ENCODE measurements around the gene ARHGAP12.
A peak's percentile ranks its signal among the peaks of the same experiment; 100 is the strongest.

Gene ARHGAP12

DNA sequence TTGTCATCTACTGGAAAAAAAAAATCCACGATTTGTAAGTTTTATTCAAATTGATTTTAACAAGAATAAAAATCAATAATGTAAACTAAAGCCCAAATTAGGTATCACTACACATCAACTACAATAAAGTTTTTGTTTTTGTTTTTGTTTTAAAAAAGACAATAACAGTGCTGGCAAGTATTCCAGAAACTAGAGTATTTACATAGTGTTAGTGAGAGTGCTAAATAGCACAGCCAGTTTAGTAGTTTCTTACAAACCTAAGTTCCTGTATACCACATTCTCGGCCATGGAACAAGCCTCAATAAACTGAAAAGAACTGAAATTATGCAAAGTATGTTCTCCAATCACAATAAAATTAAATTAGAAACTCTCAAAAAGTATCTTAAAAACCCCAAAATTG, 8.1 kb downstream of the ARHGAP12 start:
- Histone ChIP-seq H3K4me2 (ENCODE audit: insufficient read depth, low read length) (0 out of 2 replicates have a peak overlapping the region, but pooled peaks have one; percentile 38), H3K36me3 (ENCODE audit: insufficient read depth, low read length) (no peaks in the 10 kb centered on the region), H2AFZ (ENCODE audit: low read depth, low read length) (no peak overlapping the region), H3K79me2 (ENCODE audit: insufficient read depth, low read length) (peaks cover 95% of the 10 kb centered on the region), H3K27me3 (ENCODE audit: insufficient read depth, low read length, poor library complexity) (no peaks in the 10 kb centered on the region), H3K9ac (ENCODE audit: low read depth, low read length) (peak overlapping the region; percentile 3), H3K4me1 (ENCODE audit: insufficient read depth, low read length) (peaks cover 34% of the 10 kb centered on the region), H3K9me3 (ENCODE audit: insufficient read depth, low read length, severe bottlenecking) (no peaks in the 10 kb centered on the region), H4K20me1 (ENCODE audit: insufficient read depth, low read length) (peaks cover 9% of the 10 kb centered on the region; the same call in 1 of the 2 replicates), H3K4me3 (ENCODE audit: low read depth in 1 of 2, low read length in 2 of 2) (no peak overlapping the region), H3K27ac (ENCODE audit: low read length) (peak overlapping the region; percentile 47)
- DNase-seq (no peak), ATAC-seq (ENCODE audit: insufficient read depth, low read depth) (no peak)
- TF ChIP-seq EZH2 (IDR thresholded peaks at IDR 0.05; ENCODE audit: borderline replicate concordance, low read depth, low read length, severe bottlenecking) = no peak
- TF ChIP-seq, protein P1, sequence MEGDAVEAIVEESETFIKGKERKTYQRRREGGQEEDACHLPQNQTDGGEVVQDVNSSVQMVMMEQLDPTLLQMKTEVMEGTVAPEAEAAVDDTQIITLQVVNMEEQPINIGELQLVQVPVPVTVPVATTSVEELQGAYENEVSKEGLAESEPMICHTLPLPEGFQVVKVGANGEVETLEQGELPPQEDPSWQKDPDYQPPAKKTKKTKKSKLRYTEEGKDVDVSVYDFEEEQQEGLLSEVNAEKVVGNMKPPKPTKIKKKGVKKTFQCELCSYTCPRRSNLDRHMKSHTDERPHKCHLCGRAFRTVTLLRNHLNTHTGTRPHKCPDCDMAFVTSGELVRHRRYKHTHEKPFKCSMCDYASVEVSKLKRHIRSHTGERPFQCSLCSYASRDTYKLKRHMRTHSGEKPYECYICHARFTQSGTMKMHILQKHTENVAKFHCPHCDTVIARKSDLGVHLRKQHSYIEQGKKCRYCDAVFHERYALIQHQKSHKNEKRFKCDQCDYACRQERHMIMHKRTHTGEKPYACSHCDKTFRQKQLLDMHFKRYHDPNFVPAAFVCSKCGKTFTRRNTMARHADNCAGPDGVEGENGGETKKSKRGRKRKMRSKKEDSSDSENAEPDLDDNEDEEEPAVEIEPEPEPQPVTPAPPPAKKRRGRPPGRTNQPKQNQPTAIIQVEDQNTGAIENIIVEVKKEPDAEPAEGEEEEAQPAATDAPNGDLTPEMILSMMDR (IDR thresholded peaks at IDR 0.05; ENCODE audit: borderline replicate concordance, extremely low read depth, low read length, poor library complexity, severe bottlenecking) = no peak

DNA sequence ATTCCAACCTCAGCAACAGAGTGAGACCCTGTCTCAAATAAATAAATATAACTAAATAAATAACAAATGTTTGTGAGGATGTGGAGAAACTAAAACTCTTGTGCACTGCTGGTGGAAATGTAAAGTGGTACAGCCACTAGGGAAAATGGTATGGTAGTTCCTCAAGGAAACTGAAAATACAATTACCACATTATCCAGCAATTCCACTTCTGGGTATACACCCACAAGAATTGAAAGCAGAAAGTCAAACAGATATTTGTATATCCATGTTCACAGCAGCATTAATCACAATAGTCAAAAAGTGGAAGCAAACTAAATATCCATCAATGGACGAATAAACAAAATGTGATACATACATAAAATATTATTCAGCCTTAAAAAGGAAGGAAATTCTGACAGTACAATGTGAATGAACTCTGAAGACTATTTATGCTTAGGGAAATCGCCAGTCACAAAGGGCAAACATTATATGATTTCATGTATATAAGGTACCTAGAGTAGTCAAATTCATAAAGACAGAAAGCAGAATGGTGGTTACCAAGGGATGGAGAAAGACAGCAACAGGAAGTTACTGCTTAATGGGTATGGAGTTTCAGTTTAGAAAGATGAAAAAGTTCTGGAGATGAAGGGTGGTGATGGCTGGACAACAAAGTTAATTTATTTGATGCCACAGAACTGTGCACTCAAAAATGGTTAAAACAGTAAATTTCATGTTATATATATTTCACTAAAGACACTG, 9.8 kb downstream of the ARHGAP12 start:
- H3K9me3 ChIP-seq (ENCODE audit: insufficient read depth, low read length, severe bottlenecking) = no peaks in the 10 kb centered on the region
- TF ChIP-seq, protein P1 (IDR thresholded peaks at IDR 0.05; ENCODE audit: borderline replicate concordance, extremely low read depth, low read length, poor library complexity, severe bottlenecking) = no peak
- no peak for TF ChIP-seq EZH2 (IDR thresholded peaks at IDR 0.05; ENCODE audit: borderline replicate concordance, low read depth, low read length, severe bottlenecking)
- peaks cover 93% of the 10 kb centered on the region for H3K79me2 ChIP-seq (ENCODE audit: insufficient read depth, low read length)
- no peak overlapping the region; the same call in 1 of the 2 replicates for H3K4me2 ChIP-seq (ENCODE audit: insufficient read depth, low read length)
- no peaks in the 10 kb centered on the region; the same call in 1 of the 2 replicates for H3K36me3 ChIP-seq (ENCODE audit: insufficient read depth, low read length)
- peaks cover 9% of the 10 kb centered on the region; the same call in 1 of the 2 replicates for H4K20me1 ChIP-seq (ENCODE audit: insufficient read depth, low read length)
- no peak overlapping the region for H2AFZ ChIP-seq (ENCODE audit: low read depth, low read length)
- H3K4me3 ChIP-seq (ENCODE audit: low read depth in 1 of 2, low read length in 2 of 2) = no peak overlapping the region
- 0 out of 2 replicates have a peak overlapping the region, but pooled peaks have one; percentile 0 for H3K27ac ChIP-seq (ENCODE audit: low read length)
- no peaks in the 10 kb centered on the region for H3K27me3 ChIP-seq (ENCODE audit: insufficient read depth, low read length, poor library complexity)
- peaks cover 46% of the 10 kb centered on the region for H3K4me1 ChIP-seq (ENCODE audit: insufficient read depth, low read length)
- H3K9ac ChIP-seq (ENCODE audit: low read depth, low read length) = no peak overlapping the region
- DNase-seq = no peak
- peak; percentile 55; the same call in 2 of the 3 replicates for ATAC-seq (ENCODE audit: insufficient read depth, low read depth)

DNA sequence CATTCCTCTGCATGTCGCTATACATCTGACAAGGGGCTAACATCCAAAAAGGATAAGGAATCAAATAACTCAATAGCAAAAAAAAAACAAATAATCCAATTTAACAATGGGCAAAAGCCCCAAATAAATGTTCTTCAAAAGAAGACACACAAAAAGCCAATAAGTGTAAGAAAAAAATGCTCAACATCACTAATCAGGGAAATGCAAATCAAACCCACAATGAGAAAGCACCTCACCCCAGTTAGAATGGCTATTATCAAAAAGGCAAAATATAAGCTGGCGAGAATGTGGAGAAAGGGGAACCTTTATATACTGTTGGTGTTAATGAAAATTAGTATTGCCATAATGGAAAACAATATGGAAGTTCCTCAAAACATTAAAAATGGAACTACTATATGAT, 14.3 kb downstream of the ARHGAP12 start:
- no peaks in the 10 kb centered on the region; the same call in 1 of the 2 replicates for H3K36me3 ChIP-seq (ENCODE audit: insufficient read depth, low read length)
- H3K4me1 ChIP-seq (ENCODE audit: insufficient read depth, low read length) = peaks cover 36% of the 10 kb centered on the region
- no peak overlapping the region for H3K27ac ChIP-seq (ENCODE audit: low read length)
- H3K27me3 ChIP-seq (ENCODE audit: insufficient read depth, low read length, poor library complexity) = no peaks in the 10 kb centered on the region
- H4K20me1 ChIP-seq (ENCODE audit: insufficient read depth, low read length) = peaks cover 18% of the 10 kb centered on the region; the same call in 1 of the 2 replicates
- TF ChIP-seq, protein P1 (IDR thresholded peaks at IDR 0.05; ENCODE audit: borderline replicate concordance, extremely low read depth, low read length, poor library complexity, severe bottlenecking) = no peak
- TF ChIP-seq EZH2 (IDR thresholded peaks at IDR 0.05; ENCODE audit: borderline replicate concordance, low read depth, low read length, severe bottlenecking) = no peak
- H3K4me3 ChIP-seq (ENCODE audit: low read depth in 1 of 2, low read length in 2 of 2) = no peak overlapping the region
- H3K9ac ChIP-seq (ENCODE audit: low read depth, low read length) = no peak overlapping the region
- DNase-seq (no peak), ATAC-seq (ENCODE audit: insufficient read depth, low read depth) (no peak)
- H3K4me2 ChIP-seq (ENCODE audit: insufficient read depth, low read length) = no peak overlapping the region
- H3K79me2 ChIP-seq (ENCODE audit: insufficient read depth, low read length) = peaks cover 86% of the 10 kb centered on the region
- H3K9me3 ChIP-seq (ENCODE audit: insufficient read depth, low read length, severe bottlenecking) = no peaks in the 10 kb centered on the region
- H2AFZ ChIP-seq (ENCODE audit: low read depth, low read length) = no peak overlapping the region

Measured in DND-41 (cell line).